Effector memory CD8-positive, alpha-beta T cell (primary cell): ENCODE data around the gene WSCD2.
A peak's percentile ranks its signal among the peaks of the same experiment; 100 is the strongest.

Experiments
- ATAC-seq: fragments of 150-1000 bp; cut with Tn5 transposase; replicated peaks from 2 replicates; pipeline ENCODE4 v1.10.0; 2021; ENCODE audit warnings: mild to moderate bottlenecking, moderate library complexity
- DNase-seq, 3 experiments: peaks; one replicate each; pipeline ENCODE4 v3.0.0; 2021
- H3K27ac Mint-ChIP-seq, 2 donors: one replicate each; pipeline ENCODE4 v1.8.0; 2022; ENCODE audit warnings: mild to moderate bottlenecking in 2 of 2, mixed read lengths in 2 of 2, moderate library complexity in 2 of 2
- H3K27me3 Mint-ChIP-seq, 2 donors: one replicate each; pipeline ENCODE4 v1.8.0; 2022; ENCODE audit warnings: mixed read lengths in 2 of 2
- H3K36me3 Mint-ChIP-seq: one replicate; pipeline ENCODE4 v1.8.0; 2022; ENCODE audit warnings: mild to moderate bottlenecking, moderate library complexity, mixed read lengths; ENCODE audit not compliant: insufficient read depth
- H3K4me1 Mint-ChIP-seq, 2 donors: one replicate each; pipeline ENCODE4 v1.8.0; 2022; ENCODE audit warnings: low read depth in 2 of 2, mixed read lengths in 2 of 2
- H3K4me3 Mint-ChIP-seq, 2 donors: one replicate each; pipeline ENCODE4 v1.8.0; 2022; ENCODE audit warnings: mild to moderate bottlenecking in 2 of 2, mixed read lengths in 2 of 2, moderate library complexity in 2 of 2
- H3K9me3 Mint-ChIP-seq, 2 donors: one replicate each; pipeline ENCODE4 v1.8.0; 2022; ENCODE audit warnings: mixed read lengths in 2 of 2

Gene WSCD2

DNA sequence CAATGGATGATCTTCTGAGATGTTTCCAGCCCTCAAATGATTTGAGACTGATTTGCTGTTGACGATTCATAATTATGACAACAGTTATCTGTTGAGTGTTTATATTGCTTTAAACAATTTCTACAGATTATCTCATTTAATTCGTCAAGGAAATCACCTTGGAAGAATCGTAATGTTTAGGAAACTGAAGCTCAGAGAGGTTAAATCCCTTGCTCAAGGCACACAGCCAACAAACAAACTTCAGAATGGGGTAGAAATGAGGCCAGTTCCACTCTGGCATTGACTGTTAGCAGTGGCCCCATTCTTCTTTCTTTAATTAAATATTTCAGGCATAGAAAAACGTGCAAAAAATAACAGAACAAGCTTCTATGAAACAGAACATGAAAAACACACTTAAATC, 4.0 kb upstream of the WSCD2 start:
- no peak for ATAC-seq
- H3K27ac Mint-ChIP-seq, result no peak overlapping the region

DNA sequence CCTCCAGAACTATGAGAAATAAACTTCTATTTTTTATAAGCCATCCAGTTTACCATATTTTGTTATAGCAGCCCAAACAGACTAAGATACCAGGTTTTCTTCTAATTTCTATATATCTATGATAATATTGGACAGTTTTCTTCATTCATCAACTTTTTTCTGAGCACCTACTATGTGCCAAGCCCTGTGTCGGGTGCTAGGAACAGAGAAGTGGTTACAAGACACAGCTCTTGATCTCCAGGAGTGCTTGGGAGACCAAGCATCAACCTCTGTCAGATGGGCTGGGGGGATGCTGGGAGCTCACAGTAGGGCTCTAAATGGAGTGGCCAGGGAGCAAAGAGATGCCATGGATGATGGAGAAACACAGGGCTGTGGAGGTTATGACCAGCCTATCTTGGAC, 2.9 kb upstream of the WSCD2 start:
- Mint-ChIP-seq H3K27ac (no peak overlapping the region), H3K36me3 (no peaks in the 10 kb centered on the region), H3K9me3 (no peaks in the 10 kb centered on the region), H3K27me3 (peaks cover 50 to 61% of the 10 kb centered on the region in 2 donors), H3K4me1 (no peaks in the 10 kb centered on the region), H3K4me3 (no peak overlapping the region)
- no peak for ATAC-seq
- no peak for DNase-seq

More for the DNA sequence above, 4.0 kb upstream of the WSCD2 start:
- H3K27me3 Mint-ChIP-seq, result peaks cover 49 to 62% of the 10 kb centered on the region in 2 donors
- no peaks in the 10 kb centered on the region for H3K4me1 Mint-ChIP-seq
- DNase-seq, result no peak
- H3K4me3 Mint-ChIP-seq, result no peak overlapping the region
- H3K36me3 Mint-ChIP-seq, result no peaks in the 10 kb centered on the region
- no peaks in the 10 kb centered on the region for H3K9me3 Mint-ChIP-seq

GRCh38 chr12:108126990-108127501, 2.0 kb upstream of the WSCD2 start:
- peaks cover 58 to 69% of the 10 kb centered on the region in 2 donors for H3K27me3 Mint-ChIP-seq
- no peaks in the 10 kb centered on the region for H3K36me3 Mint-ChIP-seq
- DNase-seq (no peak), ATAC-seq (no peak)
- no peaks in the 10 kb centered on the region for H3K9me3 Mint-ChIP-seq
- no peaks in the 10 kb centered on the region for H3K4me1 Mint-ChIP-seq
- no peak overlapping the region for H3K27ac Mint-ChIP-seq
- no peak overlapping the region for H3K4me3 Mint-ChIP-seq

- no peaks in the 10 kb centered on the region for H3K36me3 Mint-ChIP-seq
- ATAC-seq (no peak), DNase-seq (no peak)
- no peaks in the 10 kb centered on the region for H3K9me3 Mint-ChIP-seq
- no peak overlapping the region for H3K4me3 Mint-ChIP-seq
- peaks cover 64 to 70% of the 10 kb centered on the region in 2 donors for H3K27me3 Mint-ChIP-seq
- H3K27ac Mint-ChIP-seq, result no peak overlapping the region
- H3K4me1 Mint-ChIP-seq, result no peaks in the 10 kb centered on the region
These were observed 1.4 kb upstream of the WSCD2 start for GRCh38 chr12:108127654-108128053.

DNA sequence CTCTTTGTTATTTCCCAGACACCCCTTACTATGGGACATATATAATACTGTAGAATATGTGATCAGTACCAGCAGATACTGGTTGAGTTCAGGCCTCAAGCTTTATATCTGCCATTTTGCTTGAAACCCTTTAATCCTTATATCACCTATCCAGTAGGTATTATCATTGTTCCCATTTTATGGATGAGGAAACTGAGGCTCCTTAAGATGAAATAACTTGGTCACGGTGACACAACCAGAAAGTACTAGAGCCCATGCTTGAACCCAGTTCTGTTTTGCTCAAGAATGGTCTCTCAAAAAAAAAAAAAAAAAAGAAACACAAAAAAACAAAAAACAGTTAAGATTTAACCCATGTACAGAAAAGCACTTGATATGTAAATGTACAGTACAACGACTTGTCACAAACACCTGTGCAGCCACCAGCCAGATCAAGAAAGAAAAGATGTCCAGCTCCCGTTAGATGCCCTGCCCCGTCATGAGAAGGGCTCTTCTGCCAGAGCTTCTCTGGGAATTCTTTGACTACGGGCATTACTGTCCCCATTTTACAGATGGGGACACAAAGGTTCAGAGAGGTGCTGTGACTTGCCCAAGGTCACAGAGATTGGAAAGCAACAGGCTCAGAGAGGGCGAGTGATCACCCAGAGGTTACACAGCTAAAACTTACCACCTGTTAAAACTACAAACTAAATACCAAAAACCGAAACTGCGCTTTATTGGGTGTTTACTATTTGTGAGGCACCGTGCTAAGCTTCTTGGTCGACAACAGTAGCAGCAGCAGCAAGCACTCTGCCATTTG, 669 bp upstream of the WSCD2 start:
- H3K27me3 Mint-ChIP-seq, result peaks cover 67 to 72% of the 10 kb centered on the region in 2 donors
- no peak for ATAC-seq

GRCh38 chr12:108131035-108131434, 1.9 kb downstream of the WSCD2 start:
- DNase-seq (no peak), ATAC-seq (no peak)
- Mint-ChIP-seq H3K36me3 (no peaks in the 10 kb centered on the region), H3K9me3 (no peaks in the 10 kb centered on the region), H3K4me1 (peaks cover 0 to 2% of the 10 kb centered on the region in 2 donors), H3K27me3 (peaks cover 65 to 84% of the 10 kb centered on the region in 2 donors), H3K4me3 (no peak overlapping the region), H3K27ac (no peak overlapping the region)

More for the DNA sequence above, 669 bp upstream of the WSCD2 start:
- Mint-ChIP-seq H3K36me3 (no peaks in the 10 kb centered on the region), H3K9me3 (no peaks in the 10 kb centered on the region), H3K4me3 (peak overlapping the region; percentile 41 to 43), H3K4me1 (peaks cover 0 to 2% of the 10 kb centered on the region in 2 donors), H3K27ac (no peak overlapping the region)
- no peak for DNase-seq

GRCh38 chr12:108131657-108132126, 2.6 kb downstream of the WSCD2 start:
- Mint-ChIP-seq H3K27ac (no peak overlapping the region), H3K36me3 (no peaks in the 10 kb centered on the region), H3K4me1 (peaks cover 0 to 2% of the 10 kb centered on the region in 2 donors), H3K9me3 (no peaks in the 10 kb centered on the region), H3K27me3 (peaks cover 58 to 77% of the 10 kb centered on the region in 2 donors), H3K4me3 (no peak overlapping the region)
- ATAC-seq (no peak), DNase-seq (no peak)

DNA sequence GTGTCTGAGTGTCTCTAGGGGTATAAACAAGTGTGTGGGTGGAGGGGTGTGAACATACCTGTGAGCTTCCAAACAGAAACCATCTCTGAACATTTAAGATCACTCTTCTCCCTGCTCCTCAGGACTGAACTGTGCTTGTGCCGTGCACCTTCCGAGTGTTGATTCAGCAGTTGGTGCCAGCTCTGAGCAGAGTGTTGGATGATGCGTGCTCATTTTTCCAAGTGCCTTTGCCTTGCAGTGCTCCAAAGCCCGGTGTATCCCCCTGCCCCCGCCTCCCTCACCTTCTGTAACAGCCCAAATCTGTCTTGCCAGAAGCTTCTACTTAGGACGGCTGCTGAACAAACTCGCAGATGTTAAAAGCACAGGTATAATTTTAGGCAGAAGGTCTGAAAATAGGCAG, 4.4 kb downstream of the WSCD2 start:
- Mint-ChIP-seq H3K27ac (no peak overlapping the region), H3K4me1 (peaks cover 0 to 2% of the 10 kb centered on the region in 2 donors), H3K27me3 (peaks cover 40 to 60% of the 10 kb centered on the region in 2 donors), H3K4me3 (no peak overlapping the region), H3K36me3 (no peaks in the 10 kb centered on the region), H3K9me3 (no peaks in the 10 kb centered on the region)
- ATAC-seq (no peak), DNase-seq (no peak)

DNA sequence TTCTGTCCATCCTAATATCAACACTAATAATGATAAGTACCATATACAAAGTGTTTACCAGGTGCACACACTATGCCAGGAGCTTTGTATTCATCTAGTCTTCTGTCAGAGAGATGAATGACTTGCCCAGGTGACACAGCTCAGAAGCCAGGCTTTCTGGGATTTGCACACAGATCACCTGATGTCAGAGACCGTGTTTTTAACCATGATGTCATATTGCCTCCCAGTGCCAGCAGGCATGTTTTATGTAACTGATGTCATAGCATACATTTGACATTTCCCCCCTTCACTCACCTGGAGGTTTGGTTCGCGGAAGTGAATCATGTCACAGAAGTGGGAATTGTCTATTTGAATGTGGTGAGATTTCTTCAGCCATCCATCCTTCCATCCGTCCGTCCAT, 5.7 kb downstream of the WSCD2 start:
- H3K4me1 Mint-ChIP-seq, result peaks cover 0 to 2% of the 10 kb centered on the region in 2 donors
- H3K27me3 Mint-ChIP-seq, result peaks cover 34 to 52% of the 10 kb centered on the region in 2 donors
- no peak overlapping the region for H3K27ac Mint-ChIP-seq
- no peak for DNase-seq
- H3K4me3 Mint-ChIP-seq, result no peak overlapping the region
- ATAC-seq, result no peak
- H3K9me3 Mint-ChIP-seq, result no peaks in the 10 kb centered on the region
- no peaks in the 10 kb centered on the region for H3K36me3 Mint-ChIP-seq

GRCh38 chr12:108135627-108136026, 6.5 kb downstream of the WSCD2 start:
- Mint-ChIP-seq H3K36me3 (no peaks in the 10 kb centered on the region), H3K9me3 (no peaks in the 10 kb centered on the region), H3K27me3 (peaks cover 27 to 43% of the 10 kb centered on the region in 2 donors), H3K27ac (no peak overlapping the region), H3K4me3 (no peak overlapping the region), H3K4me1 (peaks cover 0 to 2% of the 10 kb centered on the region in 2 donors)
- no peak for DNase-seq
- no peak for ATAC-seq

GRCh38 chr12:108136697-108137096, 7.6 kb downstream of the WSCD2 start:
- Mint-ChIP-seq H3K4me3 (no peak overlapping the region), H3K27me3 (peaks cover 18 to 32% of the 10 kb centered on the region in 2 donors), H3K9me3 (no peaks in the 10 kb centered on the region), H3K4me1 (peaks cover 0 to 2% of the 10 kb centered on the region in 2 donors), H3K36me3 (no peaks in the 10 kb centered on the region), H3K27ac (no peak overlapping the region)
- DNase-seq, result no peak
- no peak for ATAC-seq

DNA sequence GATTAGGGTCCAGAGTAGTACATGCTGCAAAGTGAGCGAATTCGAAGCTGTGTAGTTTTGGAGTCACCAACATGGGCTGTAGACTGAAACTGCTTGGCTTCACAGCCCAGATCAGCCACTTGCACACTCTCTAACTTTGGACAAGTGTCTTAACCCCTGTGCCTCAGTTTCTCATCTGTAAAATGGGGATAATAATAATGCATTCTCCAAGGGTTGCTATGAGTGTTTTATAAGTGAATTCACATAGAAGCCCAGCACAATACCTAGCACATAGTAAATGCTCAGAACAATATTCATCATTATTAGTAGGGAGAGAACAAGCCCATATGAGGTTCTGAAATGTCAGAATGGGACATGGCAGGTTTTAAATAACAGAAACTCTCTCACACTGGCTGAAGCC, 10.4 kb downstream of the WSCD2 start:
- Mint-ChIP-seq H3K4me3 (no peak overlapping the region), H3K27ac (no peak overlapping the region), H3K4me1 (no peaks in the 10 kb centered on the region), H3K36me3 (no peaks in the 10 kb centered on the region), H3K9me3 (no peaks in the 10 kb centered on the region), H3K27me3 (peaks cover 8 to 10% of the 10 kb centered on the region in 2 donors)
- no peak for DNase-seq
- no peak for ATAC-seq

- Mint-ChIP-seq H3K27ac (no peak overlapping the region), H3K27me3 (peaks cover 0 to 9% of the 10 kb centered on the region in 2 donors), H3K36me3 (no peaks in the 10 kb centered on the region), H3K4me1 (no peaks in the 10 kb centered on the region), H3K9me3 (no peaks in the 10 kb centered on the region), H3K4me3 (no peak overlapping the region)
- ATAC-seq, result no peak
- DNase-seq, result no peak
These were observed 11.4 kb downstream of the WSCD2 start for GRCh38 chr12:108140501-108140900.

DNA sequence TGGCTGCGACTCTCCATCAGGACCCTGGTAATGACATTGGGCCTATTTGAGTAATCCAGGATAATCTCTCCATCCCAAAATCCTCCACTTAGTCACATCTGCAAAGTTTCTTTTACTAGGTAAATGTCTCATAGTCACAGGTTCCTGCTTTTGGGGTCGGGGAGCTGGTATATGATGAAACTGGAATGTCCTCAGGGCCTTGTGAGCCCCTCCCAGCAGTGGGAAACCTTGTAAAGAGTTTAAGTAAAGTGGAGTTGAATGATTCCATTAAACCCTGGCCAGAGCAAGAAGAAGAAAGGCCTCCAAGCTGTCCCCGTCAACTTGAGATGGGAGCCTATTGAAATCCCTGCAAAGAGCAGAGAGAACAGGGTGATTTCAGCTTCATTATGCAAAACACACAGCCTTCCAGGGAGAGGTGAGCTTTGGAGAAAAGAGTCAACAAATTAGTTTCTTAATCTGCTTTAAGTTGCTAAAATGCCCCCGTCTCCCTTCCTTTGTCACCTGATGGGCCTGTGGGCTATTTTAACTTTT, 12.6 kb downstream of the WSCD2 start:
- Mint-ChIP-seq H3K4me1 (no peaks in the 10 kb centered on the region), H3K9me3 (no peaks in the 10 kb centered on the region), H3K36me3 (no peaks in the 10 kb centered on the region), H3K4me3 (no peak overlapping the region), H3K27me3 (peaks cover 0 to 10% of the 10 kb centered on the region in 2 donors), H3K27ac (no peak overlapping the region)
- DNase-seq, result no peak
- ATAC-seq, result no peak
